Measurements from ENCODE around the gene RAPGEF3. TPM values are rescaled to one million over a fixed set of nuclear protein-coding genes. Genes with fewer than 3 reads are reported as not detected.

RAPGEF3 gene
- total RNA-seq, 2 experiments from 2014 or later = 1.5 to 1.6 TPM

GRCh38 chr12:47709237-47709636, 49.4 kb downstream of the RAPGEF3 start:
- H3K9me3 Mint-ChIP-seq = no peaks in the 10 kb centered on the region
- peaks cover 4% of the 10 kb centered on the region for H3K36me3 Mint-ChIP-seq (ENCODE audit: low read depth)
- no peak for DNase-seq
- H3K27ac Mint-ChIP-seq = no peak overlapping the region
- CTCF ChIA-PET = interaction anchor here (1.1 to 10.9 kb wide), 2 partner anchors 33 to 58 kb away, joined by 4 to 121 read pairs; no protein-coding TSS in a partner anchor
- no peaks in the 10 kb centered on the region for H3K27me3 Mint-ChIP-seq (ENCODE audit: low read depth)
- H3K4me3 Mint-ChIP-seq = no peak overlapping the region
- intact Hi-C loops (cut with micrococcal nuclease) = loop anchor here (5.0 to 10.0 kb wide), 9 partner anchors 57 to 1714 kb away; partner anchors contain the start of genes SCAF11, SLC38A2 and TMEM106C
- peaks cover 28% of the 10 kb centered on the region for H3K4me1 Mint-ChIP-seq (ENCODE audit: low read depth)

GRCh38 chr12:47707905-47708543, 50.7 kb downstream of the RAPGEF3 start:
- peak overlapping the region; percentile 77 for H3K27ac Mint-ChIP-seq
- no peaks in the 10 kb centered on the region for H3K27me3 Mint-ChIP-seq (ENCODE audit: low read depth)
- peak; percentile 45 for DNase-seq
- H3K4me3 Mint-ChIP-seq = peak overlapping the region; percentile 43
- CTCF ChIA-PET = interaction anchor here (0.5 to 3.5 kb wide), 7 partner anchors 9 to 376 kb away, joined by 3 to 17 read pairs (median 3); partner anchors contain the start of gene RAPGEF3
- H3K4me1 Mint-ChIP-seq (ENCODE audit: low read depth) = peaks cover 39% of the 10 kb centered on the region
- peaks cover 8% of the 10 kb centered on the region for H3K36me3 Mint-ChIP-seq (ENCODE audit: low read depth)
- H3K9me3 Mint-ChIP-seq = no peaks in the 10 kb centered on the region
- intact Hi-C loops (cut with micrococcal nuclease) = loop anchor here (2.0 to 10.0 kb wide), 14 partner anchors 56 to 1713 kb away; partner anchors contain the start of genes SCAF11, SLC38A2, SLC48A1 and TMEM106C

DNA sequence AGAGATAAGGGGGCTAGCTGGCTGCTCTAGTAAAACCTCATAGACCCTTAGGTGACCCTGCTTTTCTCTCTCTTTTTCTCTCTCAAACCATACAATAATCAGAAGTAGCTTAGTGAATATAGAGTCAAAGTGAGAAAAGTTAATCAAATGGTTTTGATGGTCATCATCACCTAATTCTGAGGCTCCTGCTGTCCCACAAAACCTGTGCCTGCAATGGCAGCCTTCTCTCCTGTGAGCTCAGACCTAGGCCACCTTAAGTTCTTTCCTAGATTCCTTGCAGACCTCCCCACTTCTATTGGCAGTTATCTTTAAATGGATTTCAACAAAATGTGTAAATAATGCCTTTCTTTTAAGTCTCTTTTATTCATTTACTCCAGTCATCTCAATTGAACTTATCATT, 51.3 kb downstream of the RAPGEF3 start:
- CTCF ChIA-PET = interaction anchor here (0.8 to 3.5 kb wide), 9 partner anchors 8 to 125 kb away, joined by 3 to 17 read pairs (median 4); partner anchors contain the start of gene RAPGEF3
- intact Hi-C loops (cut with micrococcal nuclease) = loop anchor here (2.0 to 10.0 kb wide), 14 partner anchors 55 to 1713 kb away; partner anchors contain the start of genes SCAF11, SLC38A2, SLC48A1 and TMEM106C
- no peaks in the 10 kb centered on the region for H3K9me3 Mint-ChIP-seq
- DNase-seq = no peak
- H3K4me1 Mint-ChIP-seq (ENCODE audit: low read depth) = peaks cover 42% of the 10 kb centered on the region
- H3K36me3 Mint-ChIP-seq (ENCODE audit: low read depth) = peaks cover 9% of the 10 kb centered on the region
- H3K27ac Mint-ChIP-seq = peak overlapping the region; percentile 77
- H3K4me3 Mint-ChIP-seq = peak overlapping the region; percentile 43
- H3K27me3 Mint-ChIP-seq (ENCODE audit: low read depth) = no peaks in the 10 kb centered on the region

DNA sequence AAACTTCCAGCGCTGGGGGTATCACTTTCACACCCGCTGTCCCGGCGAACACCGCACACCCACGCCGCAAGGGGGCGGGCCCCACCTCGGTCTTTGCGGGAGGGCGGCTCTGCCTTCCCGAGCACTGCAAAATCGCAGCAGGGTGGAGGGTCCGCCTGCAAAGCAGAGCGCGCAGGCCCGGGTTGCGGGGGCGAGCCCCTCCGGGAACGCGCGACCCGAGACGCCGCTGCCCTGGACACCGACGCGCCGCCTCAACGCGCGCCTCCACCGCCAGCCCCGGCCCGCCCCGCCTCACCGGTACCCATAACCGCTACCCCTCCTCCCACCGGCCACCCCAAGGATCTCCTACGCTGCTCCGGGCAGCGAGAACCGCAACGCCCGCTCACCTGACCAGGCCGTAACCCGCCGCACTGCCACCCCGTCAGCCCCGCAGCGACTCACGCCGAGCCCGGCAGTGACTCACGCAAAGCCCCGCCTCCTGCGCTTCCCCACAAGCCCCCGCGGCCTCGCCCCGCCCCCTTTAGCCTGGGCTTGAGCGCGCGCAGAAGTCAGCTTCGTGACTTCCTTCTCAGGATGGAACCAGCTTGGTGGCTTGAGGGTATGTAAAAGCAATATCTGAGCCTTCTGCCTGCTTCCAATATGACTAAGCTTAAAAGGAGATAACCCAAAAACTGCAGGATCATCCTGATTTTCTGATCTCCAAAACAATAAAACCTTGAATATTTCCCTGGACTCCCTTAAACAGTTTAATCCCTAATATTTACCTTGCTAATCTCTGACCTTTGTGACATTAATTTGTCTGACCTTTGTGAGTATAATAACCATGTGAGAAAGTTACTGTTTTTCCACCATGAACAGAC, 52.9 kb downstream of the RAPGEF3 start, which contains the start of gene RPAP3:
Gene RPAP3 (minus strand): TSS at position 465 of the 860 bp plus-strand sequence. CDS start 3,190 bp downstream, outside the sequence.
- H3K4me1 Mint-ChIP-seq (ENCODE audit: low read depth) = peaks cover 49% of the 10 kb centered on the region
- H3K36me3 Mint-ChIP-seq (ENCODE audit: low read depth) = peaks cover 12% of the 10 kb centered on the region
- H3K27ac Mint-ChIP-seq = peak within 1 kb of the TSS; percentile 98
- H3K9me3 Mint-ChIP-seq = no peaks in the 10 kb centered on the region
- no peaks in the 10 kb centered on the region for H3K27me3 Mint-ChIP-seq (ENCODE audit: low read depth)
- peak within 1 kb of the TSS; percentile 93 for H3K4me3 Mint-ChIP-seq
- intact Hi-C loops (cut with micrococcal nuclease) = loop anchor here (1.0 to 10.0 kb wide), 19 partner anchors 53 to 1711 kb away; partner anchors contain the start of genes SCAF11, SLC38A2, SLC48A1 and TMEM106C
- CTCF ChIA-PET = interaction anchor here (0.7 to 3.5 kb wide), 6 partner anchors 9 to 770 kb away, joined by 3 to 17 read pairs (median 4); no protein-coding TSS in a partner anchor
- peak; percentile 99 for DNase-seq

DNA sequence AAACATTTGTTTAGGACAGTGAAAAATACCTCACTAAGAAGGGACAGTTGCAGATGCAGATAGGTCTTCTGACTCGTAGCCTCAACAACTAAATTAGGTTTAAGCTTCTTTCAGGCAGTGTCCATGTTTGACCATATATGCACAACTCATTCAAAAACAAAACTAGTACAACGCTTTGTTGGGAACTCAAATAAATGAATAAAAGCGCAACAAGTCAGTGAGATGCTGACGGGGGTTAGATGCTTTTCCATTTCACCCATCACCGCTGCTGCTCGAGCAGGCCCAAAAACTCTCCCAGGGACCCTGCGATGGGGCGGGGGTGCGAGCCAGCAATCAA, 53.5 kb downstream of the RAPGEF3 start:
- CTCF ChIA-PET = no interaction called here
- H3K27me3 Mint-ChIP-seq (ENCODE audit: low read depth) = no peaks in the 10 kb centered on the region
- H3K36me3 Mint-ChIP-seq (ENCODE audit: low read depth) = peaks cover 16% of the 10 kb centered on the region
- no peaks in the 10 kb centered on the region for H3K9me3 Mint-ChIP-seq
- no peak for DNase-seq
- H3K4me3 Mint-ChIP-seq = peak overlapping the region; percentile 93
- H3K27ac Mint-ChIP-seq = peak overlapping the region; percentile 68
- intact Hi-C loops (cut with micrococcal nuclease) = loop anchor here (5.0 to 10.0 kb wide), 9 partner anchors 53 to 1710 kb away; partner anchors contain the start of genes SCAF11, SLC38A2 and TMEM106C
- H3K4me1 Mint-ChIP-seq (ENCODE audit: low read depth) = peaks cover 53% of the 10 kb centered on the region

- no peak for DNase-seq
These were observed 54.0 kb downstream of the RAPGEF3 start for GRCh38 chr12:47704719-47705118.

DNA sequence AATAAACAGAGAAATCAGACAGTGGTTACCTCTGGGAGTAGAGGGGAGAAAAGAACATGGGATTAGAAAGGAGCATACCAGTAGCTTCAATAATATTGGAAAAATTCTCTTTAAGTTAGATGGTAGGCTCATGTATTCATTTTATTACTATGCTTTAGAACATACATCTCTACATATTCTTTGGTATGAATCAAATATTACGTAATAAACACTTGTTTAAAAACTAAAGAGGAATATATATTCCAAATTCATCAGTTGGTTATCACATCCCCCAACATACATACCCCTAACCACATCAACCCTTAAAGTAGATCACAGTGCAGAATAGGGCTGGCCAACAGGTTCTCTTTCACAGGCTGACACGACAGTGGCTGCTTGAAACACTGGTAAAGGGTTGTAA, 58.4 kb downstream of the RAPGEF3 start:
- H3K4me3 Mint-ChIP-seq = no peak overlapping the region
- no peaks in the 10 kb centered on the region for H3K27me3 Mint-ChIP-seq (ENCODE audit: low read depth)
- no peak for DNase-seq
- peaks cover 34% of the 10 kb centered on the region for H3K36me3 Mint-ChIP-seq (ENCODE audit: low read depth)
- CTCF ChIA-PET = interaction anchor here (1.1 kb wide), 1 partner anchor 13 kb away, joined by 4 read pairs; no protein-coding TSS in a partner anchor
- H3K9me3 Mint-ChIP-seq = no peaks in the 10 kb centered on the region
- H3K4me1 Mint-ChIP-seq (ENCODE audit: low read depth) = peaks cover 40% of the 10 kb centered on the region
- no peak overlapping the region for H3K27ac Mint-ChIP-seq
- intact Hi-C loops (cut with micrococcal nuclease) = loop anchor here (10.0 kb wide), 1 partner anchor 1705 kb away; the partner anchor contains the start of gene SCAF11

More at GRCh38 chr12:47704719-47705118, 54.0 kb downstream of the RAPGEF3 start:
- Mint-ChIP-seq H3K36me3 (ENCODE audit: low read depth) (peaks cover 18% of the 10 kb centered on the region), H3K4me3 (peak overlapping the region; percentile 93), H3K9me3 (no peaks in the 10 kb centered on the region), H3K27ac (peak overlapping the region; percentile 68), H3K27me3 (ENCODE audit: low read depth) (no peaks in the 10 kb centered on the region), H3K4me1 (ENCODE audit: low read depth) (peaks cover 54% of the 10 kb centered on the region)
- intact Hi-C loops (cut with micrococcal nuclease) = loop anchor here (5.0 to 10.0 kb wide), 9 partner anchors 52 to 1710 kb away; partner anchors contain the start of genes SCAF11, SLC38A2 and TMEM106C
- CTCF ChIA-PET = no interaction called here

DNA sequence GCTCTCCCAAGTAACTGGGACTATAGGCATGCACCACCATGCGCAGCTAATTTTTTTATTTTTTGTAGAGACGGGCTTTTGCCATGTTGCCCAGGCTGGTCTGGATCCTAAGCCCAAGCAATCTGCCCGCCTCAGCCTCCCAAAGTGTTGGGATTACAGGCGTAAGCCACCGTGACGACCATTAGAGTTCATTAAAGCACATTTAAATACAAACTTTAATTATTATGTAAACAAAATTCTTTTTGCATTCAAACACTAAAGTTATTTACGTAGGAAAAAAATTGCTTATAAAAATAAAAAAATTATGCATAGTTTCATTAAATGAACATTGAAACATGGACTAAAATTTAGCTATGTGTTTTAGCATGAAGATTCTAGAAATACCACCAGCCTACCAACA, 60.0 kb downstream of the RAPGEF3 start:
- H3K36me3 Mint-ChIP-seq (ENCODE audit: low read depth) = peaks cover 34% of the 10 kb centered on the region
- DNase-seq = no peak
- no peak overlapping the region for H3K4me3 Mint-ChIP-seq
- CTCF ChIA-PET = interaction anchor here (0.9 to 2.5 kb wide), 3 partner anchors 9 to 44 kb away, joined by 3 to 6 read pairs (median 3); no protein-coding TSS in a partner anchor
- H3K9me3 Mint-ChIP-seq = no peaks in the 10 kb centered on the region
- intact Hi-C loops (cut with micrococcal nuclease) = no loop called here
- no peaks in the 10 kb centered on the region for H3K27me3 Mint-ChIP-seq (ENCODE audit: low read depth)
- no peak overlapping the region for H3K27ac Mint-ChIP-seq
- H3K4me1 Mint-ChIP-seq (ENCODE audit: low read depth) = peaks cover 30% of the 10 kb centered on the region

GRCh38 chr12:47698055-47698454, 60.6 kb downstream of the RAPGEF3 start:
- CTCF ChIA-PET = interaction anchor here (1.2 to 2.5 kb wide), 3 partner anchors 9 to 46 kb away, joined by 3 to 6 read pairs (median 3); no protein-coding TSS in a partner anchor
- Mint-ChIP-seq H3K4me1 (ENCODE audit: low read depth) (peaks cover 26% of the 10 kb centered on the region), H3K9me3 (no peaks in the 10 kb centered on the region), H3K27me3 (ENCODE audit: low read depth) (no peaks in the 10 kb centered on the region), H3K4me3 (no peak overlapping the region), H3K36me3 (ENCODE audit: low read depth) (peaks cover 37% of the 10 kb centered on the region), H3K27ac (no peak overlapping the region)
- no peak for DNase-seq
- intact Hi-C loops (cut with micrococcal nuclease) = no loop called here

GRCh38 chr12:47689215-47689614, 69.5 kb downstream of the RAPGEF3 start:
- no peak for DNase-seq
- Mint-ChIP-seq H3K27ac (no peak overlapping the region), H3K36me3 (ENCODE audit: low read depth) (peaks cover 24% of the 10 kb centered on the region), H3K9me3 (no peaks in the 10 kb centered on the region), H3K4me3 (no peak overlapping the region), H3K27me3 (ENCODE audit: low read depth) (no peaks in the 10 kb centered on the region), H3K4me1 (ENCODE audit: low read depth) (peaks cover 1% of the 10 kb centered on the region)
- CTCF ChIA-PET = interaction anchor here (1.1 kb wide), 1 partner anchor 36 kb away, joined by 3 read pairs; no protein-coding TSS in a partner anchor
- intact Hi-C loops (cut with micrococcal nuclease) = loop anchor here (5.0 kb wide), 3 partner anchors 277 to 912 kb away; partner anchors contain the start of genes AMIGO2 and PCED1B

- Mint-ChIP-seq H3K4me3 (no peak overlapping the region), H3K36me3 (ENCODE audit: low read depth) (peaks cover 27% of the 10 kb centered on the region), H3K4me1 (ENCODE audit: low read depth) (peaks cover 11% of the 10 kb centered on the region), H3K27me3 (ENCODE audit: low read depth) (no peaks in the 10 kb centered on the region), H3K9me3 (no peaks in the 10 kb centered on the region), H3K27ac (no peak overlapping the region)
- no peak for DNase-seq
- intact Hi-C loops (cut with micrococcal nuclease) = loop anchor here (5.0 kb wide), 3 partner anchors 275 to 910 kb away; partner anchors contain the start of genes AMIGO2 and PCED1B
- CTCF ChIA-PET = interaction anchor here (0.6 to 5.0 kb wide), 10 partner anchors 17 to 1703 kb away, joined by 3 to 26 read pairs (median 4); no protein-coding TSS in a partner anchor
These were observed 71.0 kb downstream of the RAPGEF3 start for GRCh38 chr12:47687636-47688035.
